Prostate gland (tissue), 2 donors: ENCODE data around the gene SLC12A5. TPM values are rescaled to one million over a fixed set of nuclear protein-coding genes. Genes with fewer than 3 reads are reported as not detected.

Source experiments
- DNase-seq: peaks from one replicate; pipeline ENCODE4 v3.0.0-alpha.2; 2019; ENCODE audit warnings: low spot score
- H3K27ac ChIP-seq, 2 donors: fragments of 200-600 bp; sonication (generic); 2 replicates each; pipeline ENCODE4 v1.5.1; 2017 to 2019
- H3K27me3 ChIP-seq: fragments of 200-600 bp; sonication (generic); replicated peaks from 2 replicates; pipeline ENCODE4 v1.5.1; 2019; ENCODE audit not compliant: insufficient read depth
- H3K36me3 ChIP-seq, 2 donors: fragments of 200-600 bp; sonication (generic); 1 replicate in 1 of 2; 2 replicates in 1 of 2; pipeline versions ENCODE4 v1.5.1 to v1.8.1; 2017 to 2019
- H3K4me1 ChIP-seq: fragments of 200-600 bp; sonication (generic); replicated peaks from 2 replicates; pipeline ENCODE4 v1.5.1; 2019
- H3K4me3 ChIP-seq, 2 donors: fragments of 200-600 bp; sonication (generic); 2 replicates each; pipeline ENCODE4 v1.5.1; 2017 to 2019
- H3K9me3 ChIP-seq: fragments of 200-600 bp; sonication (generic); 2 replicates; pipeline ENCODE4 v1.5.1; 2017
- CTCF ChIP-seq, 4 experiments: fragments of 200-600 bp in 2 of 4; fragments of 450-650 bp in 2 of 4; sonication (generic) in 2 of 4; IDR thresholded peaks; 1 replicate in 3 of 4; 2 replicates in 1 of 4; pipeline ENCODE4 v1.5.1; 2016 to 2019; ENCODE audit warnings: antibody characterized with exemption in 4 of 4, mild to moderate bottlenecking in 2 of 4, moderate library complexity in 2 of 4
- POLR2A ChIP-seq: fragments of 450-650 bp; IDR thresholded peaks from one replicate; pipeline ENCODE4 v1.6.1; 2016; ENCODE audit warnings: antibody characterized with exemption, mild to moderate bottlenecking
- POLR2AphosphoS5 ChIP-seq: sonication (generic); formaldehyde crosslinking; IDR thresholded peaks from one replicate; pipeline ENCODE4 v1.6.1; 2017; ENCODE audit warnings: antibody characterized with exemption
- WGBS: methylation state at CpG from one replicate; pipeline ENCODE4 v1.1.5; 2018; 5-methylcytosine and 5-hydroxymethylcytosine counted together
- intact Hi-C: fragments of 100-400 bp; cut with DNase I; formaldehyde crosslinking; loops from one replicate; pipeline ENCODE4 v1.14.2; 2022
- total RNA-seq, 2 donors: library from RNA; depleted of rRNA; stranded (reverse); fragments of >200 nt; gene quantifications; one replicate each; pipeline ENCODE4 v1.1.0, GENCODE V29; 2016

The SLC12A5 gene
- total RNA-seq, 2 donors from 2014 or later: 3.6 TPM; not detected in 1

- Histone ChIP-seq H3K27ac (no peak overlapping the region), H3K4me1 (no peaks in the 10 kb centered on the region), H3K9me3 (no peaks in the 10 kb centered on the region), H3K27me3 (no peaks in the 10 kb centered on the region), H3K4me3 (no peak overlapping the region), H3K36me3 (peaks cover 26 to 41% of the 10 kb centered on the region in 2 donors)
- 92% methylated on average over 9 of the region's 9 CpGs for WGBS
- no peak for DNase-seq
- TF ChIP-seq POLR2AphosphoS5 (no peak), POLR2A (no peak), CTCF (IDR thresholded peaks at IDR 0.05) (no peak)
- intact Hi-C loops: no loop called here
Measured at GRCh38 chr20:46065006-46065405, 36.0 kb downstream of the SLC12A5 start.

- peaks cover 26 to 42% of the 10 kb centered on the region in 2 donors for H3K36me3 ChIP-seq
- WGBS: 96% methylated on average over 3 of the region's 3 CpGs
Measured at GRCh38 chr20:46065691-46066090, 36.7 kb downstream of the SLC12A5 start.

GRCh38 chr20:46070215-46070900 lies 41.3 kb downstream of the SLC12A5 start:
- TF ChIP-seq POLR2AphosphoS5 (no peak), POLR2A (no peak), CTCF (IDR thresholded peaks at IDR 0.05) (no peak)
- Histone ChIP-seq H3K4me3 (no peak overlapping the region), H3K36me3 (peaks cover 12 to 13% of the 10 kb centered on the region in 2 donors), H3K9me3 (no peaks in the 10 kb centered on the region), H3K4me1 (no peaks in the 10 kb centered on the region), H3K27me3 (no peaks in the 10 kb centered on the region), H3K27ac (no peak overlapping the region)
- intact Hi-C loops: no loop called here
- 96% methylated on average over 20 of the region's 20 CpGs for WGBS
- DNase-seq: no peak

More at GRCh38 chr20:46065691-46066090, 36.7 kb downstream of the SLC12A5 start:
- intact Hi-C loops: no loop called here
- no peaks in the 10 kb centered on the region for H3K27me3 ChIP-seq
- H3K4me1 ChIP-seq: no peaks in the 10 kb centered on the region
- no peak overlapping the region for H3K4me3 ChIP-seq
- TF ChIP-seq POLR2AphosphoS5: no peak
- TF ChIP-seq POLR2A: no peak
- no peak for TF ChIP-seq CTCF (IDR thresholded peaks at IDR 0.05)
- H3K9me3 ChIP-seq: no peaks in the 10 kb centered on the region
- no peak for DNase-seq
- H3K27ac ChIP-seq: no peak overlapping the region

- WGBS: 86% methylated on average over 3 of the region's 3 CpGs
- H3K27ac ChIP-seq: no peak overlapping the region
- no peaks in the 10 kb centered on the region for H3K4me1 ChIP-seq
- H3K27me3 ChIP-seq: no peaks in the 10 kb centered on the region
- H3K4me3 ChIP-seq: no peak overlapping the region
- intact Hi-C loops: no loop called here
- H3K9me3 ChIP-seq: no peaks in the 10 kb centered on the region
- no peak for TF ChIP-seq CTCF (IDR thresholded peaks at IDR 0.05)
- no peak for TF ChIP-seq POLR2A
- DNase-seq: no peak
- peaks cover 9 to 10% of the 10 kb centered on the region in 2 donors for H3K36me3 ChIP-seq
Measured at GRCh38 chr20:46071573-46071972, 42.6 kb downstream of the SLC12A5 start.

GRCh38 chr20:46073024-46073423 lies 44.0 kb downstream of the SLC12A5 start:
- no peaks in the 10 kb centered on the region for H3K9me3 ChIP-seq
- no peak overlapping the region for H3K4me3 ChIP-seq
- intact Hi-C loops: no loop called here
- peaks cover 3 to 6% of the 10 kb centered on the region in 2 donors for H3K36me3 ChIP-seq
- TF ChIP-seq POLR2A (no peak), POLR2AphosphoS5 (no peak), CTCF (IDR thresholded peaks at IDR 0.05) (no peak)
- WGBS: 88% methylated on average over 4 of the region's 4 CpGs
- no peak overlapping the region for H3K27ac ChIP-seq
- no peak for DNase-seq
- H3K27me3 ChIP-seq: no peaks in the 10 kb centered on the region
- H3K4me1 ChIP-seq: no peaks in the 10 kb centered on the region
